Osteoblast (primary cell): ENCODE data around the gene BBX. TPM values are rescaled to one million over a fixed set of nuclear protein-coding genes. Genes with fewer than 3 reads are reported as not detected.

ENCODE experiments used
- DNase-seq: peaks from one replicate; pipeline ENCODE4 v3.0.0; 2011; ENCODE audit warnings: low spot score, mixed read lengths; ENCODE audit not compliant: insufficient read length; ENCODE audit errors: missing footprints
- H2AFZ ChIP-seq: 2 replicates; pipeline ENCODE4 v1.6.0; 2011; ENCODE audit warnings: mild to moderate bottlenecking, low read length
- H3K27ac ChIP-seq: 2 replicates; pipeline ENCODE4 v1.5.1; 2011; ENCODE audit warnings: mild to moderate bottlenecking, low read depth, low read length, moderate library complexity
- H3K27me3 ChIP-seq: 2 replicates; pipeline ENCODE4 v1.6.0; 2012; ENCODE audit warnings: mild to moderate bottlenecking, control low read depth, inconsistent platforms, low read length, moderate library complexity; ENCODE audit not compliant: insufficient read depth
- H3K36me3 ChIP-seq: 2 replicates; pipeline ENCODE4 v1.5.1; 2011; ENCODE audit warnings: mild to moderate bottlenecking, low read length, control low read depth, moderate library complexity; ENCODE audit not compliant: insufficient read depth
- H3K4me1 ChIP-seq: 2 replicates; pipeline ENCODE4 v1.5.1; 2011; ENCODE audit warnings: mild to moderate bottlenecking, low read length, control low read depth, moderate library complexity; ENCODE audit not compliant: insufficient read depth
- H3K4me2 ChIP-seq: 2 replicates; pipeline ENCODE4 v1.6.0; 2011; ENCODE audit warnings: mild to moderate bottlenecking, low read length; ENCODE audit not compliant: insufficient read depth
- H3K4me3 ChIP-seq: fragments of 200-600 bp; sonication (generic); 3 replicates; pipeline ENCODE4 v1.5.1; 2012; ENCODE audit warnings: mild to moderate bottlenecking, low read length, inconsistent platforms; ENCODE audit not compliant: insufficient read depth
- H3K79me2 ChIP-seq: 2 replicates; pipeline ENCODE4 v1.6.0; 2012; ENCODE audit warnings: mild to moderate bottlenecking, low read length, control low read depth, inconsistent platforms; ENCODE audit not compliant: insufficient read depth
- H3K9me3 ChIP-seq: 2 replicates; pipeline ENCODE4 v1.5.1; 2011; ENCODE audit warnings: low read depth, low read length, control low read depth
- H4K20me1 ChIP-seq: 2 replicates; pipeline ENCODE4 v1.6.0; 2012; ENCODE audit warnings: mild to moderate bottlenecking, low read length, control low read depth; ENCODE audit not compliant: insufficient read depth
- CTCF ChIP-seq: IDR thresholded peaks from 2 replicates; pipeline ENCODE4 v1.5.1; 2011; ENCODE audit warnings: mild to moderate bottlenecking, low read depth, low read length, moderate library complexity; ENCODE audit errors: extremely low read depth
- total RNA-seq: library from RNA; depleted of rRNA; stranded (reverse); fragments of >200 nt; gene quantifications from 2 replicates; pipeline ENCODE4 v1.2.3, GENCODE V29; 2012

BBX gene
- total RNA-seq, 1 donor: 66.6 TPM

- H4K20me1 ChIP-seq: no peaks in the 10 kb centered on the region
- no peak overlapping the region for H3K4me2 ChIP-seq
Observed at GRCh38 chr3:107669669-107670068, 146.9 kb downstream of the BBX start.

GRCh38 chr3:107670986-107671385, 148.2 kb downstream of the BBX start:
- no peak for TF ChIP-seq CTCF
- Histone ChIP-seq H3K4me1 (peaks cover 6% of the 10 kb centered on the region), H3K9me3 (no peaks in the 10 kb centered on the region), H3K4me2 (no peak overlapping the region), H3K4me3 (no peak overlapping the region), H3K27ac (no peak overlapping the region), H3K79me2 (no peaks in the 10 kb centered on the region), H3K36me3 (no peaks in the 10 kb centered on the region), H3K27me3 (no peaks in the 10 kb centered on the region), H2AFZ (no peak overlapping the region), H4K20me1 (no peaks in the 10 kb centered on the region)
- no peak for DNase-seq

More at GRCh38 chr3:107669669-107670068, 146.9 kb downstream of the BBX start:
- no peak overlapping the region for H3K4me3 ChIP-seq
- no peaks in the 10 kb centered on the region for H3K36me3 ChIP-seq
- H3K9me3 ChIP-seq: no peaks in the 10 kb centered on the region
- no peak for DNase-seq
- peaks cover 5% of the 10 kb centered on the region for H3K4me1 ChIP-seq
- TF ChIP-seq CTCF: no peak
- H2AFZ ChIP-seq: no peak overlapping the region
- no peak overlapping the region for H3K27ac ChIP-seq
- H3K27me3 ChIP-seq: no peaks in the 10 kb centered on the region
- no peaks in the 10 kb centered on the region for H3K79me2 ChIP-seq

GRCh38 chr3:107674371-107674770, 151.6 kb downstream of the BBX start:
- peaks cover 3% of the 10 kb centered on the region for H4K20me1 ChIP-seq
- peaks cover 3% of the 10 kb centered on the region for H3K4me1 ChIP-seq
- DNase-seq: peak; percentile 61
- H3K4me3 ChIP-seq: no peak overlapping the region
- no peaks in the 10 kb centered on the region for H3K27me3 ChIP-seq
- no peaks in the 10 kb centered on the region for H3K79me2 ChIP-seq
- no peak overlapping the region for H3K27ac ChIP-seq
- no peaks in the 10 kb centered on the region for H3K9me3 ChIP-seq
- H2AFZ ChIP-seq: no peak overlapping the region
- no peaks in the 10 kb centered on the region for H3K36me3 ChIP-seq
- TF ChIP-seq CTCF: no peak
- peak overlapping the region; percentile 7 for H3K4me2 ChIP-seq

- no peak for DNase-seq
- no peaks in the 10 kb centered on the region for H3K27me3 ChIP-seq
- H3K4me1 ChIP-seq: peaks cover 7% of the 10 kb centered on the region
- no peak overlapping the region for H3K4me2 ChIP-seq
- H3K27ac ChIP-seq: no peak overlapping the region
- H2AFZ ChIP-seq: no peak overlapping the region
- TF ChIP-seq CTCF: no peak
- H3K79me2 ChIP-seq: no peaks in the 10 kb centered on the region
- H3K4me3 ChIP-seq: no peak overlapping the region
- H3K9me3 ChIP-seq: no peaks in the 10 kb centered on the region
- no peaks in the 10 kb centered on the region for H3K36me3 ChIP-seq
- H4K20me1 ChIP-seq: peaks cover 3% of the 10 kb centered on the region
Observed at GRCh38 chr3:107675233-107675900, 152.6 kb downstream of the BBX start.
